ENCODE results near the gene EXOSC9.
A peak's percentile ranks its signal among the peaks of the same experiment; 100 is the strongest.
"Not testable (repeated sequence)": the region's sequence is repeated elsewhere in the genome, so short reads cannot be mapped to it uniquely, and the experiment has no call there.

EXOSC9 gene, protein sequence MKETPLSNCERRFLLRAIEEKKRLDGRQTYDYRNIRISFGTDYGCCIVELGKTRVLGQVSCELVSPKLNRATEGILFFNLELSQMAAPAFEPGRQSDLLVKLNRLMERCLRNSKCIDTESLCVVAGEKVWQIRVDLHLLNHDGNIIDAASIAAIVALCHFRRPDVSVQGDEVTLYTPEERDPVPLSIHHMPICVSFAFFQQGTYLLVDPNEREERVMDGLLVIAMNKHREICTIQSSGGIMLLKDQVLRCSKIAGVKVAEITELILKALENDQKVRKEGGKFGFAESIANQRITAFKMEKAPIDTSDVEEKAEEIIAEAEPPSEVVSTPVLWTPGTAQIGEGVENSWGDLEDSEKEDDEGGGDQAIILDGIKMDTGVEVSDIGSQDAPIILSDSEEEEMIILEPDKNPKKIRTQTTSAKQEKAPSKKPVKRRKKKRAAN

DNA sequence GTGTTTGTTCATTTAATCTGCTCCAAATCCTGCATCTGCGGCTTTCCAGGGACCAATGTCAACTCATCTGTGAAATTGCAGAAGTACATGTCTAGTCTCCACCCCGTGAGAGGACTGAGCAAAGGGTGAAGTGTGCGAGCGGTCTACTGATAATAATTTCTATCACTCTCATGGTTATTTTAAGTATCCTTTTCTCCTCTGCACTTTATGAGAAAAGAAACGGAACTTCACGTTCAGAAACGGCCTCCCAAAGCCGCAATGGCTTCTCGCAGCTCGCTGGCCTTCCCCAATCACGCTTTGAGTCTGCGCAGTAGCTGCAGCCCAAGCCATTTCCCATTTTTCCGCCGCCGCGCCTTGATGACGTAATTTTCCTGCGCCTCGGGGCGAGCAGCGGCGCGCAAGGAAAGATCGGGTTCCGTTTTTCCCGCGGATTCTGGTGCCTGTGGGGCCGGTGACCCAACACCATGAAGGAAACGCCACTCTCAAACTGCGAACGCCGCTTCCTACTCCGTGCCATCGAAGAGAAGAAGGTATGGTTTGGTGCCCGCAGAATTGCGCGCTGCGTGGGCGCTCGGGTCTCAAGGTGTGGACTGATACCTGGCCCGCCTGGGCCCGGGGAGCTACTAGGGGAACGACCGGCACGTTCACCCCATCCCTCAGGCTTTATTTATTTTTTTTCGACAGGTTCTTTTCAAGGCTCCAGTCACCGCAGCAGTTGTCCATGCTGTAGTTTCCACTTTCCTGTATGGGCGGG is at the start of gene EXOSC9:
Gene EXOSC9 (plus strand): TSS at position 363 of the 754 bp plus-strand sequence. CDS start 102 bp downstream, at position 465.
- DNase-seq: peak; percentile 85

DNA sequence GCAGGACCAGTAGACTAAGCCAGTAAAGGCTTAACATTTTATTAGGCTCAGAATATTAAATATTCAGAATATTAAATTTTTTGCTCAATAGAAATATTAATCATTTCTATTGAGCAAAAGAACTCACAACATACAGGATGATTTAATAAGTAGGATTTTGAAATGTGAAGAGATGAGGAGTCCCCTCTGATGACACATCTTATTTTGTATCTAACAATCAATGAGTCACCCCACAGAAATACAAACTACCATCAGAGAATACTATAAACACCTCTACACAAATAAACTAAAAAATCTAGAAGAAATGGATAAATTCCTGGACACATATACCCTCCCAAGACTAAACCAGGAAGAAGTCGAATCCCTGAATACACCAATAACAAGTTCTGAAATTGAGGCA is 49.0 kb upstream of the EXOSC9 start:
- DNase-seq: not testable (repeated sequence)

DNA sequence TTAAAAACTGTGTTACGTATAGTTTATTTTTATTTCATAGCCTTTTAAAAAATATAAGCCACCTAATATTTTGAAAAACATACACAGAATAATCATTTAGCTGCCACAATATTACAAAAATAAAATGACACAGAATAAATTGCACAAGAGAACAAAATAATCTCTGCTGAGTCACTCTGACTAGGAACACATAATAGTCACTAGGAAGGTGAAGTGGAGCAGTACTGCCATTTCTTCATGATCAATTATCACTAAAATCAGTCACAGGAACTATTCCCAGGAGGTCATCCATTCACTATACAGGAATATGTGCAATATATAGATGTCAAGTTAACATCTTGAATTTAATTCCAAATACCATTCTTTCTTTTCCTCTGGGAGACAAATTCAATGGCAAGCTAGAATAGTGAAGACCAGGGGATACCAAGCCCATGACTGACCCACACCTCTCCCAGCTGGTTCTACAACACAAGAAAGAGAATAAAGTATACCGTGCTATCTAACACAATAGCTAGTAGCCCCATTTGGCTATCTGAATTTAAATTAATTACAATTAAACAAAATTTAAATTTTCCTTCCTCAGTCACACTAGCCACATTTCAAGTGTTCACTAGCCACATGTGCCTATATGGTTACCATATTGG is 42.1 kb upstream of the EXOSC9 start:
- no peak for DNase-seq

DNA sequence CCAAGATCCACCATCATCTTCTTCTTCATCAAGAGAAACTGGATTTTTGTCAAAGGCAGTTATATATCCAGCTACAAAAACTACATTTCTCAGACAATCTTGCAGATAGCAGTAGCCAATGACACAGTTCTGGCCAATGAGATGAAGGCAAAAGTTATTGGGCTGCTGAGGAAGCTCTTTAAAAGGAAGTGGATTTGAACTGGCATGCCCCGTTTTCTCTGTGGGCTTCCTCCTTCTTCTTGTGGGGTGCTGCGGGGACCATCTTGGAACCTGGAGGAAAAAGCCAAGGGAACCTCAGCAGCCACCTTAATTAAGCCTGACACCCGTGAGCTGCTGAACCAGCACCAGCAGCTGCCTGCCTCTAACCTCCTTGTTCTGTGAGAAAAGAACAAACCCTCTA is 40.9 kb upstream of the EXOSC9 start:
- DNase-seq: no peak

DNA sequence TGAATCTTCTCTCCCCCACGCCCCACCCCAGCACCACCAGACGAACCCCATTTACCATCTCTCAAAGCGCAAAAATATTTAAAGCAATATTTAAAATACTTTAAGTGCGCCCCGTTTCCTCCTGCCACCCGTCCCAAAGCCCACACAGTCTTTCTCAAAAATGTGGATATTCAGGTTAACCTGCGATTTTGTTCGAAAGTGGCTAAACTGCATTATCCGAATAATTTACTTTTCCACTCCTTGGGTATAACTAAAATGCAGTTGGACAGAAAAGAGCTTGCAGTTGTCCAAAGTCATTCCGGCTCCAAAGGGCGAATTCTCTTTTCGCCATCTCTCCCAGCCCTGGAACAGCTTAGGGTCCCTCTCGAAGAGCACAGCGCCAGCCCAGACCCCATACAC is 36.8 kb upstream of the EXOSC9 start:
- no peak for DNase-seq

DNA sequence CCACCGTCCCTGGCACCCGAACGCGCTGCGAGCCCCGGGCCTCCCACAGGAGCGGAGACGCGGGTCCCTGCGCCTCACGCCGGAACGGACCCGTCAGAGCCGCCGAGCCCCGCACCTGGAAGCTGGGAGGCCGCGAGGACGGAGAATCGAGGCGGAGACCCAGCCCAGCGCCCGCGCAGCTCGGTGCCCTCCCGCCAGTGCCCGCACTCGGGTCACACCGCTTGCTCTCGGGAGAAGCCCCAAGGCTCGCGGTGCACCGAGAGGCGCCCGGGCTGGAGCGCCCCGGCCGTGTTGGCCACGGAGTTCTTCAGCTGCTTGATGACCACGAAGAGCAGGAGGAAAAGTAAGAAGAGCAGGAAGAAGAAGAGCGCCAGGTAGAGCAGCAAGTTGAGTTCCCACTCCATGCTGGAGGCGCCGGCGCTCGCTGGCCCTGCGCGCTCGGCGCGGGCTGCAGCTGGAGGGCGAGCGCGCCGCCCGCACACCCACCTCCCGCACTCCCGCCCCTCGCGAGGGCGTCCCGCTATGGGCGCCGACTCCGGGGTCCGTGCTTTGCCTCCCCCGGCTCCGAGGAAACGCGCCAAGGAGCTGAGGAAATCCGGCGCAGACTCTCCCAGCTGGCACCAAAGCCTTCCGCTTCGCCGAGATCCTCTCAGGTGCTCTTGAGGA is 36.3 kb upstream of the EXOSC9 start, which contains the start of gene SMIM43:
Gene SMIM43 (minus strand): TSS at position 463 of the 666 bp plus-strand sequence. CDS start 59 bp downstream, at position 404.
- no peak for DNase-seq

DNA sequence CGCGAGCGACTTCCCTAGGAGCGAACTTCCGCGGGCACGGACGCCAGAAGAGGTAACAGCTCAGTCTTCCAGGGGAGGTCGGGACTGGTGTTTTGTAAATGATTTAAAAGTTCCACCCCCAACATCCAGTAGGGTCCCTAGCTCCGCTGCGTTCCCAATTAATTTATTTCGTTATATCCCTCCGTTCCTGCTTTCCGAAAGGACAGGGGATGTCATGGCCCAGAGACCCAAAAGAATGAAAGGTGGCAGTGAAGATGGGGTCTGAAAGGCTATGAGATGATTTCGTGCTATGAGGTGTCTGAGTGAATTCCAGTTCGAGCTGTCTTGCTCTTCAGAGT is 35.8 kb upstream of the EXOSC9 start:
- DNase-seq: no peak

DNA sequence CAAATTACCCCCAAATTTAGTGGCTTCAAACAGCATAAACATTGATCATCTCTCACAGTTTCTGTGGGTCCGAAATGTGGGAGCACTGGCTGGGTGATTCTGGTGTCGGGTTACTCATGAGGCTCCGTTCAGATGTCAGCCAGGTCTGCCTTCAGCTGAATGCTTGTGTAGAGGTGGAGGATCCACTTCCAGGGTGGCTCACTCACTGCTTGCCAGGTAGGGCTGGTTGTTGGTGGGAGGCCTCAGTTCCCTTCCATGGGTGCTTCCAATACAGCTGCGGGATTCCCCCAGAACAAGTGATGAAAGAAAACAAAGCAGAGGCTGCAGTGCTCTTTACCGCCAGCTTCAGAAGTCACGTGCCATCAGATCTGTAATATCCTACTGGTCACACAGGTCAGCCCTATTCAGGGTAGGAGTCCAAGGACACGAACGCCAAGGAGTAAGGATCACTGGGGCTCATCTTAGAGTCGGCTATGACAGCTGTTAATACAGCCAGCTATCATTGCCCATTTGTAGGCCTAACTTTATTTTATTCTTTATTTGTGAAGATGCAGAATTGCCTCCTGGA is 35.1 kb upstream of the EXOSC9 start:
- DNase-seq: no peak

DNA sequence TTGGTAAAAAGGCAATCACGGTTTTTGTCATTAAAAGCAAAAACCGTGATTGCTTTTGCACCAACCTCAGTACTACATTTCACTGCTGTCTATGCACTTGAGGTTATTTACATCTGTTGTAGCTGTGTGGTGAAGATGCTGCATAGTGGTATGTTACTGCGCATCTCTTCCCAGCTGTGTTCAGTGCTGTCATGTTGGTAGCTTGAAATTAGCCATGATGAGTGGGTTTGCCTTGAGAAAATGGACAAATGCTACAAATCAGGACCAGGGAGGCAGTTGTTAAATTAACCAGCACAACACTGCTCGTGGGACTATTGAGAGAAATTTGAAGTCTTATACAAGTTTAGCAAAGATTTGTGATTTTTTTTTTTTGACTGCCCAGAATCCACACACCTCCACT is 34.0 kb upstream of the EXOSC9 start:
- no peak for DNase-seq

DNA sequence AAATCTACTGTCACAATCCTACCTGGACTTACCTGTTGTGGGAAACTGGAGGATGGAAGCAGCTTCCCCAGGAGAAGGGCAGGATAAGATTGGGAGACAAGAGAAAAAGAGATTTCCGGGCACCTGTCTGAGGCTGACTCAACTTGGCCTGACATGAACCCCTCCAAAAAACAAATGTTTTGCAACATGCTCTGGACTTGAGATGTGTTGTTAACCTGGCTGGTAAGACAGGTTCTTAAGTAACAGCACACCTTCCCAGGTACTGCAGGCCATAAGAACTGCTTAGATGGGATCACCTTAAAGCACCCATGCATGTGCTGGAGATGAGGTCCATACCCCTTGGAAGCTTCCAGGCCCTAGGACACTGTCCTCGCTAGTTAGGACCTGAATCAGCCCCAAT is 31.8 kb upstream of the EXOSC9 start:
- no peak for DNase-seq

DNA sequence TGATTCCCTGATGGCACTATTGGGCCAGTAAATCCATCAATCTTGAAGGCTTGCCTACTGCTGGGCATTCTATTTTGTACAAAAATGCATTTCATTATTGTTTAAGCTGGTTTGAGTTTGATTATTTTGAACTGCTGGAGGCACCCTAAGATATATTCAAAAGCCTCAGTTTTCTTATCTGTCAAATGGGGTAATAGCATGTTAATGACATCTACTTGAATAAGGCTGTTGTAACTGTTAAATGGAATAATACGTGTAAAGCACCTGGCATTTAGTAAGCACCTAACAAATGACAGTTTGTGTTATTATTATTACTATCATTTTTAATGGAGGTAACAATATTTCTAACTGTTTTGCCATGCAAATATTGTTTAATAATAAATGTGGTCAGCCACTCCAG is 29.3 kb upstream of the EXOSC9 start:
- DNase-seq: no peak

DNA sequence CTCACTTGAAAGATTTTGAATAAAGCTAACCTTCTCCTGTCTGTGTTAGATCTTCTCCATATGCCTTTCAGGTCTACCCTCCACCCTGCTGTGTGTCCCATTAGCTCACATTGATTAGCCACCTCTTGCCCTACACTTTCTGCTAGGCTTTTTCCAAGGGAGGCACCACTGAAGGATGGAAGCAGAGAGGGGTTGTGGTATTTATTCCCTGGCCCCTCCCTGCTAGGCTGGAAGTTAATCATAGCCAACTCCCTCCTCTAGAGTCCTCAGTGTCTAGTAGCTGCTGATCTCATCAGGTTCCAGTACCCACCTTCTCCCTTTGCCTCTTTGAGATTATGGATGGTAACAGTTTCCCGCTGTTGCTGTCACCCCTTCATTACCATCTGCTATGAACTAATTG is 27.2 kb upstream of the EXOSC9 start:
- DNase-seq: no peak

DNA sequence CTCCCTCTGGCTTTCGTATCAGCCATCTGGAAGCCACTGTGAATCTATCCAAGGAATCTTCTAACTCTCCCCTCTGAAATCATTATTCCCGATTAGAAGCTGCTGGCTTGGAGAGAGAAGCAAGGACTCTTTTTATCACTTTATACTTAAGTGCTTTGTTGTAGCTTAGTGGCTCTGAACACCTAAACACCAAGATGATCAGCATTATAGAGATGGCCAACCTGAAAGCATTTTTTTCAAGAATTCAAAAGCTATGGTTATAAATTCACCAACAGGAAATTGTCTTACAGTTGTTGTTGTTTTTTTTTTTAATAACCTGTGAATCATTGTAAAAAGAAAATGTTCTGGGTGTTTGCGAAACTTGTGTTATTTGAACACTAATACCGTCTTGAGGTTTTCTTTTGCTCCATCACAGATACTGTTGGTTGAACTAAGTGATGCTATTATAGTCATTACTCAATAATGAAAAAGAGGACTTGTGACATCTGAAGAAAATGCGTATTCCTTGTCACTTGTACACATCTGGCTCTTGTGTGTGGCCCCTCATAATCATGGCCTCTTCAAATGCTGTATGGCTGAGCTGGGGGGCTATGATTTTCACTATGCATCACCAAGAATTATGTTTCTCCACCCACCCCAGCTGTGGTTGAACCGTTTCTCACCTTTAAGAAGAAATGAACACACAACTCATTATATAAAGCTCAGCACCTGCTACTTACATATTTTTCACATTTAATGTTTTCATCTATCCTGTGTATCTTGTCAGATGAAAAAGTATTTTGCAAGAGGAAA is 24.3 kb upstream of the EXOSC9 start:
- DNase-seq: no peak

DNA sequence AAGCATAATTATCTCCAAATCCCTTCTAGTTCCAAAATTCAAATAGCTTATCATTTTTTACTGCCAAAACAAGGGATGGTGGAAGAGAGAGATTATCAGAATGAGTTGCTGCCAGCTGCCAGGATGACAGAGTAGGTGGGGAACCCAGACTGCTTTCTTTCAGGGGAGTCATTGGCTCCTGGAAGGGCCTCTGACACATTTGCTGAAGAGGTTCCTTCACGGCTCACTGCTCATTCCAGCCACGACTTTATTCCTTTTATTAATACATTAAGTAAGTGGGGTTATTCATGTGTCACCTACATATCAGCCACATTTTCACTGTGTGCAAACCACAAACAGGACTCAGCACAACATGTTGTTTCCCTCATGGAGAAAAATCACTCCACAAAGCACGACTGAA is 23.5 kb upstream of the EXOSC9 start:
- no peak for DNase-seq

DNA sequence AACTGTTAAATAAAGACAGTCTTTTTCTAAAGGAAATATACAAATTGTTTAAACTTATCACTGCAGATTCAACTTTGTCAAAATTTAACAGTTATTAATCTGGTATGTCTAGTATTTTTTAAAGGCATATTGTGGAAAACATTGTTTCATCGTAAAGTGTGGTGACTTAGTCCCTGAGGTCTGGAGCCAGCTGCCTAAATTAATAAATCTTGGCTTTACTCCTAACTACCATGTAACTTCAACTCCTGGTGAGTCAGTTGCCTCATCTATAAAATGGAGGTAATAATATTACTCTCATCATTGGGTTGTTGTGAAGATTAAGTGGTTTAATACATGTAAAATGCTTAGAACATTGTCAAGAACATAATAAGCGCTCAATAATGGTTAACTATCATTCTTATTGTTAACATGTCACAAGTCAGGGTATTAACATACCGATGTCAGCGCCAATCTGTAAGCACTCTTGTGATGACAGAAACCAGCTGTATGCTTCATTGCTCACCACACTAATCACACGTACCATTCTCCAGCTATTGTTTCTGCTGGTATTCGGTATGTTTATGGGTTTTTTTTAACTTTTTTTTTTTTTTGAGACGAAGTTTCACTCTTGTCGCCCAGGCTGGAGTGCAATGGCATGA is 22.0 kb upstream of the EXOSC9 start:
- no peak for DNase-seq

DNA sequence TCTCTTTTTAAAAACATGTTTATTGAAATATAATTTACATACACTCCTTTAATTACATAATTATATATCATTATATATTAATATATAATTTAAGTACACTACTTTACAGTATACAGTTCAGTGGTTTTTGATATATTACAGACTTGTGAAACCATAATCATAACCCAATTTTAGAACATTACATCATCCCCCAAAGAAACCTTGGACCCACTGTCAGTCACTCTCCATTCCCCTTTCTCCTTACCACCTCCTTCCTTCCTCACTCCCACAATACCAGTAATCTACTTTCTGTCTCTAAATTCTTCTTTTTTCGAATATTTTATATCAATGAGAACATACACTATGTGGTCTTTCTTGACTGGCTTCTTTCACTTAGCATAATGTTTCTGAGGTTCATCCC is 17.9 kb upstream of the EXOSC9 start:
- no peak for DNase-seq

DNA sequence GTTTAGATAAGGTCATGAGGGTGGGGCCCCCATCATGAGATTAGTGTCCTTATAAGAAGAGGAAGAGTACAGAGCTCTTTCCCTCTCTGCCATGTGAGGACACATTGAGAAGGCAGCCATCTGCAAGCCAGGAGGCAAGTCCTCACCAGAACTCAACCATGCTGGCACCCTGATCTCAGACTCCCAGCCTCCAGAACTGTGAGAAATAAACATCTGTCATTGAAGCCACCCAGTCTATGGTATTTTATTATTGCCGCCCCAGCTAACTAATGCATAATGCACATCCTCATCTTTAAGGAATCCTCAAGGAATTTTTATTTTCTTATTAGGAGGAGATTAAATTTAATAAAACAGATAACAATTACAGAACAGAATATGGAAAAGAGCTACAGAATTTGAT is 16.7 kb upstream of the EXOSC9 start:
- DNase-seq: no peak

DNA sequence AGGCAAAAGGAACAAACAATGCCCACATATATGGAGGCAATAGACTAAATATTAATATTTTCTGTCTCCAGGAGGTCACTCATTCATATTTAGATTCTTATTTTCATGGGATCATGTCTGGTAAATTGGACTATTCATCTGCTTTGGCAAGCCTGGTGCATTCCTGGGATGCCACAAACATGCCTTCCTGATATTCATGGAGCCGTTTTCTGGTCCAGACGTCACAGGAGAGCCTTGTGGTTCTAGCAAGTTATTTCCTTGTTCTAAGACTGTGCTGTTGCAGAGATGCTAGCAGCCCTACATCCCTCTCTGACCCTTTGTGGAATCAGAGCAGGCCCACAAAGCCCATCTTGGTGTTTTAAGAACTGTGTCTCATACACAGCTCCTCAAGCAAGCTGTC is 16.1 kb upstream of the EXOSC9 start:
- no peak for DNase-seq

DNA sequence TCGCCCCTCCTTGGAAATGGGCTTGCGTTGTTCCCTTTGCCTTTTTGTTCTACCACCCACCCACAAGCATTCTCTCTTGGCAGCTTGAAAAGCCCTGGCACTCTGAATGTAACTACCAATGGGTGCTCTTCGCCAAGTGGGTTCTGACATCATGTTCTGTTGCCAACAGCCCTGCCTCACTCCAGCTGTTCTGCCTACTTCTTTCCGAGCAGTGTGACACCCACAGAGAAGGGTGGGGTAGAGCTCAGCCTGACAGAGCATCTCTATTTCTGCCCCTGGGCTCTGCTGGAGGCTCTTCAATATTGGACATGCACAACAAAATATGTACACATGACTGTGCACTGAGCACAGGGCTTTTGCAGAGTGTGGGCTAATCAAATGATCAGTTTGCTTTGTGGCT is 15.6 kb upstream of the EXOSC9 start:
- no peak for DNase-seq

DNA sequence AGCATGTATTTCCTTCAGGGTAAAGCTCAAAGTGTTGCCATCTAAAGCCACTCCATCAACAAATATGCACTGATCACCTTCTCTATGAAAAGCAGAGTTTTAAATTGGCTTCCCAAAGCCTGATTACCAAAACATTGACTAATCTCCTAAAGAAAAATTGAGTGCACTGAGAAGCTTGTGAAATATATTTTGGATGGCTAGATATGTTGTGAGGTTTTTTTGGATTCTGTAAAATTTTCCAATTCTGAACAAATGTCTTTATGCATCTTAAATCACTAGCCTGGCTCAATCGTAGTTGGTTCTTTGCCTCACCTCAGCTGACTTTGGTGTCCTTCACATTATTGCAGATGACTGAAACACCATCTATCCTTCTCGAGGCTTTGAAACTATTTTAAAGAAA is 14.9 kb upstream of the EXOSC9 start:
- no peak for DNase-seq

DNA sequence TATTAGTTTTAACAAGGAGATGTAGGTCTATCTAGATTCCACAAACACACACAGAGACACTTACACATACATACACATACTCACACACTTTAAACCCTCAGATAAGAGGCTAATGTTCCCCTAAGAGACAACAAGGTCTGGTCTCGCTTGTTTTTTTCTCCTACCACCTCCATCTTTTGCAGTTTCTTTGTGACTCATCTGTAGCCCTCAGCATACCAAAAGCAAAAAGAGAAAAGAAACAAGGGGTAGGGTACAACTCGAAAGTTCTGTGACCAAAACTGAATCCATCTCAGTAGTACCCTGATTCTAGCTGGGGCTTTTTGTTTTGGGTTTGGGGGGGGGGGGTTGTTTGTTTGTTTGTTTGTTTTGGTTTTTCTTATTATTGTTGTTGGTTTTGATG is 12.2 kb upstream of the EXOSC9 start:
- DNase-seq: no peak

DNA sequence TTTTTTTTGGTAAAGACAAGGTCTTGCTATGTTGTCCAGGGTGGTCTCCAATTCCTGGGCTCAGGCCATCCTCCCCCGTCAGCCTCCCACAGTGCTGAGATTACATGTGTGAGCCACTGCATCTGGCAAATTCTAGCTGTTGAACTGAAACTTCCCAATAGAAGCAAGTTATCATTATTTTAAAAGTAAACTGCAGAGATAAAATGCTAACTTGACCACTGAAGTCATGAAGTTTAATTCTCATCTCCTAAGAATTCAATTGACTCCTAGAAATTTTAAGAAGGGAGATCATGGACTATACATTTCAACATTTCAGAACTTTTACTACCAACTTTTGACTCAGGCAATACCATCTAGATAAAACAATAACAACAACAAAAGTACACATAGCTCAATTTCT is 11.7 kb upstream of the EXOSC9 start:
- no peak for DNase-seq

All from SIG-M5 (cell line).